Measurements from ENCODE around the gene NBPF3.
A peak's percentile ranks its signal among the peaks of the same experiment; 100 is the strongest.
"Not testable (repeated sequence)": the region's sequence is repeated elsewhere in the genome, so short reads cannot be mapped to it uniquely, and the experiment has no call there.

Gene NBPF3

GRCh38 chr1:21438646-21439312 is 1.2 kb upstream of the NBPF3 start:
- DNase-seq: not testable (repeated sequence)

GRCh38 chr1:21439345-21439720 is 604 bp upstream of the NBPF3 start:
- DNase-seq: no peak

- peak; percentile 19 for DNase-seq
Observed at GRCh38 chr1:21440630-21441125, 741 bp downstream of the NBPF3 start.

DNA sequence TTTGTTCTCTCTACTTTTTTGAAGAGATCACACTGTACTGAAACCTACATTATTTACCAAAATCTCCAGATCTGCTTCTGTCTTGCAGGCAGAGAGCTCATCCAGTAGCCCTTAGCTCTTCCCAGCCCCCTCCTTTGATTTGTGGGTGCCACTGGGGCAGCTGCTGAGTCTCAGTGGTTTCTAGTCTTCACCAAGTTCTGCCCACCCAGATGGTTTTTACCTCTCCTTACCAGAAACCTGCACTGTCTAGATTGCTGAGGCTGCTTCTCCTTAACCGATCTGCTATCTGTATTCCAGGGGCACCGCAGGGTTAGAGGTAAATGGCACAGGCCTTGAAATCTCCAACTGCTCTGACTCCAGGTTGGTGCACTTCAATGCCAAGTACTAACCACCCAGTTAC is 6.7 kb downstream of the NBPF3 start:
- not testable (repeated sequence) for DNase-seq

DNA sequence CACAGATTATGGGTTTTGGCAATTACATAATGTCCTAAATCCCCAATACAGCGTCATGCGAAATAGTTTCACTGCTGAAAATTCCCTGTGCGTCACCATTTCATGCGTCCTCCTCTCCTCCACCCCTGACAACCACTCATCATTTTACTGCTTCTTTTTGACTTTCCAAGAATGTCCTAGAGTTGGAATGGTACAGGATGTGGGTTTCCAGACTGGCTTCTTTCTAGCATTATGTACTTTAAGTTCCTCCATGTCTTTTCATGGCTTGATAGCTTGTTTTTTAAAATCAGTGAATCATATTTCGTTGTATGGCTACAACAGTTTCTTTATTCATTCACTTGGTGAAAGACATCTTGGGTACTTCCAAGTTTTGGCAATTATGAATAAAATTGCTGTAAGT is 7.4 kb downstream of the NBPF3 start:
- DNase-seq: no peak

- no peak for DNase-seq
Observed at GRCh38 chr1:21449906-21450305, 10.0 kb downstream of the NBPF3 start.

DNA sequence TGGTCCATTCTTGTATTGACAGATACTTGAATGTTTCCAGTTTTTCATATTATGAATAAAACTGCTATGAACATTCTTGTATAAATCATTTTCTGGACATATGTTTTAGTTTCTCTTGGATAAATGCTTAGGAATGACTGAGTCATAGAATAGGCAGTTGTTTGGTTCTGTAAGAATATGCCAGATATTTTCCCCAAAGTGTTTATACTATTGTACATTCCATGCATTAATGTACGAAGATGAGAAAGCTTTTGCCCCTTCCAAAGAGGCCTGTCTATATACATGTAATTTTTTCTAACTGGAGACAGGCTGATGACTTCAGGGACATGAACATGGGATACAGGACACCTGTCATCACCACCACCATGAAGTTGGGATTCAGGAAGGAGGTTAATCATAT is 11.3 kb downstream of the NBPF3 start:
- no peak for DNase-seq

GRCh38 chr1:21451981-21452411 is 12.1 kb downstream of the NBPF3 start:
- no peak for DNase-seq

GRCh38 chr1:21453964-21454614 is 14.2 kb downstream of the NBPF3 start:
- DNase-seq: not testable (repeated sequence)

GRCh38 chr1:21454904-21455303 is 15.0 kb downstream of the NBPF3 start:
- not testable (repeated sequence) for DNase-seq

DNA sequence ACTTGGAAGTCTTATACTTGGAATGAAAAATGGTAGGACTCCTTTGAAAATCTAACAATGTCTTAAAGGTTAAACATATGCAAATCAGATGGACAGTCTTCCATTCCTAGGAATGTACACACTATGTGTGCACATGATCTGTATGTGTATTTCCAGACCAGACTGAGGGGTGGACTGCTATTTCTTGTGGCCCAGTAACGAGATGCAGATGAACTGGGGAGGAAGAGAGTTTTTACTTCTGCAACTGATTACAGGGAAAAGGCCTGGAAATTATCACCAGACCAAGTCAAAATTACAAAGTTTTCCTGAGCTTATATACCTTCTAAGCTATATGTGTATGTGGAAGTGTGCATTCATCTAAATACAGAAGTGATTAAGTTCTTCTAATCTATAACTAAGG is 17.7 kb downstream of the NBPF3 start:
- no peak for DNase-seq

- not testable (repeated sequence) for DNase-seq
Observed at GRCh38 chr1:21465127-21465526, 25.2 kb downstream of the NBPF3 start.

DNA sequence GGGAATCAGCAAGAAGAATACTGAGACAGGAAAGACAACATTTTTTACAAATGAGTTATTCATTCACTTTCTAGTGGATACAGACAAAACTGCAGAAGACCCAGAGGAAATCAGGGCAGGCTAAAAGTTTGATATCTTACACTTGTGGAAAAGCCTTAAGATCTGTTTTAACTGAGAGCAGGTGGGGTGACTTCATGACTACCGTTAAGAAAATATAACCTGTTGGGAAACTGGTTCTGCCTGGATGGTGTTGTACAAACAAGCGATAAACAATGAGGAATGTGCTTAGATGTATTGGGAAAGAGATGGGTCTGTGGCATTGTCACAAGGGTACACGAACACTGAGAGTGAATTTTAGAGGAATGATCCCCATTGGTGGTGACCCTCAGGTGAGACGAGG is 28.0 kb downstream of the NBPF3 start:
- DNase-seq: not testable (repeated sequence)

- DNase-seq: peak; percentile 39
Observed at GRCh38 chr1:21468599-21468998, 28.7 kb downstream of the NBPF3 start.

DNA sequence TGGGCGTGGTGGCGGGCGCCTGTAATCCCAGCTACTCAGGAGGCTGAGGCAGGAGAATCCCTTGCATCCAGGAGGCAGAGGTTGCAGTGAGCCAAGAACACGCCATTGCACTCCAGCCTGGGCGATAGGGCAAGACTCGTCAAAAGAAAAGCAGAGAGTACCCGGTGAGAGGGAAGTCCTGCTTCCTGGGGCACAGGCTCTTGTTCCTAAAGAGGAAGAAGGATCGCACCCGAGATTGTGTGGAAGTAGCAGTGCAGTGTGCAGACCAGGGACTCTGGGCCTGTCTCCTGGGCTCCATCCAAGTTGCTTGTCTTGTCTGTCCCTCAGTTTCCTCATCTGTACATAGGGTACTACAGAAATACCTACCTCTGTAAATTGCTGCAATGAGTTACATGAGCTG is 29.6 kb downstream of the NBPF3 start:
- no peak for DNase-seq

DNA sequence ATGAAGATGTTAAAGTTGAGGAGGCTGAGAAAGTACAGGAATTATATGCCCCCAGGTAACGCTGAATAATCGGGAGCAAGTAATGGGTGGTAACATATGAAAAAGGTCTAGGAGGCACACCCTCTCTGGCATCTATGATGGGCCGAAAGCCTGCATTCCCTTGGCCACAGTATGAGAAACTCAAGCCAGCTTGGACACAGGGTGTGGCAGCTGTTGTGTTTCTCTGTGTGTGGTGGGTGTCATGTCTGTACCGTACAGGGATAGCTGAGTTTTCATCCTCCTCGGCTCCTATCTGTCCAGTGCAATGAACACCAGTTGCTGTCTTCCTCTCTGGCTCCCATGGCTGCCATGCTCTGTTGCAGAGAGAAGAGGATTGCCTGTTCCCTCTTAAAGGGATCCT is 32.9 kb downstream of the NBPF3 start:
- DNase-seq: no peak

DNA sequence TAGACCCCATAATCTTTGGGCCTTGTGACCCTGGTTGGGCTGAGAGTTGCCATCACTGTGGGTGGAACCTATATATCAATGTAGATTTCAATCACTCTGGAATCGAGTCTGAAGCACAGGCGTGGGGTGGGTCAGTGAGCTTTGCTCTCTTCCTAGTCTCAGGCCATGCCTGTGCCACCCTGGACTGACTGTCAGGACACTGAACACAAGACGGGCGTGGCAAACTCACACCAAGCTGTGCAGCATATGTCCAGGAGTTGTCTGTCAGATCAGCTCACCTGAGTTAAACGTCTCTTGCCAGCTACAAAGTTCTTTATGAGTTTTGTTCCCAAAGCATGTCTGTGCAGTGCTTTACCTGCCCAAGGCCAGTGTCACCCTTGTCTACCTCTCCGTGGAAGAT is 38.4 kb downstream of the NBPF3 start:
- no peak for DNase-seq

DNA sequence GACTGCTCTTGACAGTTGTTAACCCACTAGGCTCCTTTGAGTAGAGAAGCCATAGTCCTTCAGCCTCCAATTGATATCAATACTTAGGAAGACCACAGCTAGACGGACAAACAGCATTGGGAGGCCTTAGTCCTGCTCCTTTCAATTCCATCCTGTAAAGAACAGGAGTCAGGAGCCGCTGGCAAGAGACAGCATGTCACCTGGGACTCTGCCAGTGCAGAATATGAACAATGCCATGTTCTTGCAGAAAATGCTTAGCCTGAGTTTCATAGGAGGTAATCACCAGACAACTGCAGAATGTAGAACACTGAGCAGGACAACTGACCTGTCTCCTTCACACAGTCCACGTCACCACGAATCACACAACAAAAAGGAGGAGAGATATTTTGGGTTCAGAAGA is 43.9 kb downstream of the NBPF3 start:
- not testable (repeated sequence) for DNase-seq

DNA sequence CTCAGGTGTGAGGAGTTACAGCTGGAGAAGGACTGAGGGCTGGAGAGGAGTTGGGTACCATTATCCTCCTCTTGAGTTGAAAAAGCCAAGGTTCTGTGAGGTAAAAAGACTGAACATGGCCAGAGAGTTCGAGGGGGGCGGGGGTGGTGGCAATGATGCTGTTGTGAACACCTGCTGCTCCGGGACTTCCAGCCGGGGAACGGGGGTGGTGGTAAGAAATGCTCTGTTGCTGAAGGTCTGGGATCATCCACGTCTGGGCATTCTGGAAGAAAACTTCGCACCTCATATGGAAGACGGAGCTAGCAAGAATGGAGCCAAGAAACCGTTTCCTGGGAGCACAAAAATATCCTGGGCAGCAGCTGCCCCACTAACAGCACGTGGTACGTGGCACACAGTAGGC is 49.2 kb downstream of the NBPF3 start:
- DNase-seq: no peak

GRCh38 chr1:21490774-21491487 is 51.0 kb downstream of the NBPF3 start:
- peak; percentile 11 for DNase-seq

DNA sequence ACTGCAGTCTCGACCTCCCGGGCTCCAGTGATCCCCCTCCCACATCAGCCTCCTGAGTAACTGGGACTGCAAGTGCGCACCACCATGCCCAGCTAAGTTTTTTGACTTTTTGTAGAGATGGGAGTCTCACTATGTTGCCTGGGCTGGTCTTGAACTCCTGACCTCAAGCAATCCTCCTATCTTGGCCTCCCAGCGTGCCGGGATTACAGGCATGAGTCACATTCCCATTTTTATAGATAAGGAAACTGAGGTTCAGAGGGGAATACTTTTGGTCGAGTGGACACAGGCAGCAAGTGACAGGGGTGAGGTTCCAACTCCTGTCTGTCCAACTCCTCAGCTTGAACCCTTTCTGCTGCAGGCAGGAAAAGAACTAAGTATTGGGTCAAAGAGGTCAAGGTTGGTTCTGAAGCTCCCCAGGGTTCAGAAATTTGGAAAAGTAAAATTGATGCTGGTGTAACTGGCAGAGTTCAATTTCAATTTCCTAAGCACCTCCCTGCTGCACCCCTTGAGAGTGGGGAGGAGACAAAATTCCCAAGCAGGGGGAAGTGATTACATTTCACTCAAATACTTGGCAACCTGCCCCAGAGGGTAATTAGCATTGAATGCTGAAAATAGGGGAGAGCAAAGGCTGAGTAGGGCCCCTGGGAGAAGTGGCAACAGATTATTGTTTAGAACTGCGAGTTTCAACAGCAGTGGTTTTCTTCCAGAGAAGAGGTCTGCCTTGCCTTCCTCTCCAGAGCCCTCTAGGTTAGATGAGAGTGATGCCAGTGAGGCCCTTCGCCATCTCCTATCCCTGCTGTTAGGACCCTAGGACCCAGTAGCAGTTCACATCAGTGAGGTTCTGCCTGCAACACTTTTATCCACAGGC is 51.8 kb downstream of the NBPF3 start:
- no peak for DNase-seq

DNA sequence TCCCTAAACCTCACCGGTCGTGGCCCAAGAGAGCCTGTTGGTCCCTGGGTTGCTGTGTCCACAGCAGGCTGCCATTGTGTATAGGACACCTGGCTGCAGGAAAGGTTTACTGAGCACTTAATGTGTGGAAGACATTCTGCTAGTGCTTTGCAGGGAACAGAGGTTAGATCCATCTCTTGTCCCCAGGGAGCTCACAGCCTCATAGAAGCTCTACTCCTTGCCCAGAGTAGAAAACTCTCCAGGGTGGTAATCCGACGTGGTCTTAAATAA is 52.4 kb downstream of the NBPF3 start:
- no peak for DNase-seq

GRCh38 chr1:21494196-21494595 is 54.3 kb downstream of the NBPF3 start:
- no peak for DNase-seq
